Measurements from ENCODE around the gene TRPC1.

DNA sequence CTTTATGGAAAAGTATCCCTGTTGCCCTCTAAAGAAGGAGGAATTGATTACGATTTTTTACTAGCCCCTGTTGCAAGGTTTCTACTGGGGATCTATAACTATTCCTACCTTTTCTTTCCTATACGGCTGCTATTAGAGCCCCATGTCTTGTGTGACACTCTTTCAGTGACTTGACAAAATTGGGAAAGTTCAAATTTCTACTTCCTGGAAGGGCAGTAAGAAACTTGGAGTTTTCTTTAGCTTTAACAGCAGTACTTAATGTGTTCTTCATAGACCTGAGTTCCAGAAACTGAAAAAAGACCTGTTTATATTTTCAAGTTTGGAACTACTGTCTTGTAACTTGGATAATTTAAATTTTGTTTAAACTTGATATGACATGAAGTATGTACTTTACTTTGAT, 54.7 kb downstream of the TRPC1 start:
- TF ChIP-seq, protein P1, sequence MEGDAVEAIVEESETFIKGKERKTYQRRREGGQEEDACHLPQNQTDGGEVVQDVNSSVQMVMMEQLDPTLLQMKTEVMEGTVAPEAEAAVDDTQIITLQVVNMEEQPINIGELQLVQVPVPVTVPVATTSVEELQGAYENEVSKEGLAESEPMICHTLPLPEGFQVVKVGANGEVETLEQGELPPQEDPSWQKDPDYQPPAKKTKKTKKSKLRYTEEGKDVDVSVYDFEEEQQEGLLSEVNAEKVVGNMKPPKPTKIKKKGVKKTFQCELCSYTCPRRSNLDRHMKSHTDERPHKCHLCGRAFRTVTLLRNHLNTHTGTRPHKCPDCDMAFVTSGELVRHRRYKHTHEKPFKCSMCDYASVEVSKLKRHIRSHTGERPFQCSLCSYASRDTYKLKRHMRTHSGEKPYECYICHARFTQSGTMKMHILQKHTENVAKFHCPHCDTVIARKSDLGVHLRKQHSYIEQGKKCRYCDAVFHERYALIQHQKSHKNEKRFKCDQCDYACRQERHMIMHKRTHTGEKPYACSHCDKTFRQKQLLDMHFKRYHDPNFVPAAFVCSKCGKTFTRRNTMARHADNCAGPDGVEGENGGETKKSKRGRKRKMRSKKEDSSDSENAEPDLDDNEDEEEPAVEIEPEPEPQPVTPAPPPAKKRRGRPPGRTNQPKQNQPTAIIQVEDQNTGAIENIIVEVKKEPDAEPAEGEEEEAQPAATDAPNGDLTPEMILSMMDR (IDR thresholded peaks at IDR 0.05; ENCODE audit: poor library complexity, severe bottlenecking): no peak
- TF ChIP-seq TAF1 (IDR thresholded peaks at IDR 0.05; ENCODE audit: low read depth) (no peak), POLR2AphosphoS5 (IDR thresholded peaks at IDR 0.05) (no peak), MXI1 (conservative IDR thresholded peaks at IDR 0.05; ENCODE audit: poor library complexity, severe bottlenecking) (no peak)

Data from neural cell (in vitro differentiated cells).